Progenitor cell of endocrine pancreas (in vitro differentiated cells): Measurements from ENCODE around the gene DNASE2. TPM values are rescaled to one million over a fixed set of nuclear protein-coding genes. Genes with fewer than 3 reads are reported as not detected.

Experiments
- DNase-seq: peaks from one replicate; pipeline ENCODE4 v3.0.0; 2021; ENCODE audit warnings: low spot score; ENCODE audit not compliant: unreplicated experiment
- H3K27ac Mint-ChIP-seq: 2 replicates; pipeline ENCODE4 v1.8.0; 2021; ENCODE audit warnings: mild to moderate bottlenecking, moderate library complexity, mixed read lengths
- H3K27me3 Mint-ChIP-seq: 2 replicates; pipeline ENCODE4 v1.8.0; 2021; ENCODE audit warnings: mixed read lengths
- H3K36me3 Mint-ChIP-seq: 2 replicates; pipeline ENCODE4 v1.8.0; 2022; ENCODE audit warnings: mixed read lengths; ENCODE audit not compliant: insufficient read depth
- H3K4me1 Mint-ChIP-seq: 2 replicates; pipeline ENCODE4 v1.8.0; 2021; ENCODE audit warnings: low read depth, mixed read lengths
- H3K4me3 Mint-ChIP-seq: 2 replicates; pipeline ENCODE4 v1.8.0; 2021; ENCODE audit warnings: low read depth, mild to moderate bottlenecking, moderate library complexity, mixed read lengths
- H3K9me3 Mint-ChIP-seq: 2 replicates; pipeline ENCODE4 v1.8.0; 2021; ENCODE audit warnings: low read depth, mixed read lengths
- total RNA-seq: library from RNA; stranded (reverse); gene quantifications from 2 replicates; pipeline ENCODE4 v1.2.1, GENCODE V29; 2021
- TF ChIP-seq, protein P1 (sequence below): fragments of 200-600 bp; sonication (generic); IDR thresholded peaks from one replicate; pipeline ENCODE4 v1.5.0; 2021; ENCODE audit warnings: antibody characterized with exemption, mild to moderate bottlenecking; ENCODE audit not compliant: unreplicated experiment

Gene DNASE2
- total RNA-seq, 1 donor from 2014 or later, result 26.0 TPM

DNA sequence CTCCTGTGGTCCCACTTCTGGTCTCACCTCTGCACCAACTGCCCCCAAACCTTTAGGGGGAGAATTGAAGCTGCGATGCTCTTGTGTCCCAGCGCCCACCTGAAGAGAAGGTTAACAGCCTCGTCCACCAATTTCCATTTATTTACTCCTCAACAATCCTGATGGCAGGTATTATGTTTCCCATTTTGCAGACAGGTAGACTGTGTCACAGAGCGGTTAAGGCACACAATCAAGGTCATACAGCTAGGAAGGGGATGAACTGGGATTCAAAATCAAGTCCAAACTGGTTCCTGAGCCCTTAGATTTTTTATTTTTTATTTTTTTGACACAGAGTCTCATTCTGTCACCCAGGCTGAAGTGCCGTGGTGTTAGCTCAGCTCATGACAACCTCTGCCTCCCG, 6.2 kb downstream of the DNASE2 start:
- Mint-ChIP-seq H3K4me1 (no peaks in the 10 kb centered on the region), H3K4me3 (no peak overlapping the region), H3K27me3 (no peaks in the 10 kb centered on the region), H3K9me3 (peaks cover 8% of the 10 kb centered on the region), H3K27ac (no peak overlapping the region), H3K36me3 (peaks cover 25% of the 10 kb centered on the region)
- DNase-seq, result no peak
- TF ChIP-seq, protein P1, sequence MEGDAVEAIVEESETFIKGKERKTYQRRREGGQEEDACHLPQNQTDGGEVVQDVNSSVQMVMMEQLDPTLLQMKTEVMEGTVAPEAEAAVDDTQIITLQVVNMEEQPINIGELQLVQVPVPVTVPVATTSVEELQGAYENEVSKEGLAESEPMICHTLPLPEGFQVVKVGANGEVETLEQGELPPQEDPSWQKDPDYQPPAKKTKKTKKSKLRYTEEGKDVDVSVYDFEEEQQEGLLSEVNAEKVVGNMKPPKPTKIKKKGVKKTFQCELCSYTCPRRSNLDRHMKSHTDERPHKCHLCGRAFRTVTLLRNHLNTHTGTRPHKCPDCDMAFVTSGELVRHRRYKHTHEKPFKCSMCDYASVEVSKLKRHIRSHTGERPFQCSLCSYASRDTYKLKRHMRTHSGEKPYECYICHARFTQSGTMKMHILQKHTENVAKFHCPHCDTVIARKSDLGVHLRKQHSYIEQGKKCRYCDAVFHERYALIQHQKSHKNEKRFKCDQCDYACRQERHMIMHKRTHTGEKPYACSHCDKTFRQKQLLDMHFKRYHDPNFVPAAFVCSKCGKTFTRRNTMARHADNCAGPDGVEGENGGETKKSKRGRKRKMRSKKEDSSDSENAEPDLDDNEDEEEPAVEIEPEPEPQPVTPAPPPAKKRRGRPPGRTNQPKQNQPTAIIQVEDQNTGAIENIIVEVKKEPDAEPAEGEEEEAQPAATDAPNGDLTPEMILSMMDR, result no peak

DNA sequence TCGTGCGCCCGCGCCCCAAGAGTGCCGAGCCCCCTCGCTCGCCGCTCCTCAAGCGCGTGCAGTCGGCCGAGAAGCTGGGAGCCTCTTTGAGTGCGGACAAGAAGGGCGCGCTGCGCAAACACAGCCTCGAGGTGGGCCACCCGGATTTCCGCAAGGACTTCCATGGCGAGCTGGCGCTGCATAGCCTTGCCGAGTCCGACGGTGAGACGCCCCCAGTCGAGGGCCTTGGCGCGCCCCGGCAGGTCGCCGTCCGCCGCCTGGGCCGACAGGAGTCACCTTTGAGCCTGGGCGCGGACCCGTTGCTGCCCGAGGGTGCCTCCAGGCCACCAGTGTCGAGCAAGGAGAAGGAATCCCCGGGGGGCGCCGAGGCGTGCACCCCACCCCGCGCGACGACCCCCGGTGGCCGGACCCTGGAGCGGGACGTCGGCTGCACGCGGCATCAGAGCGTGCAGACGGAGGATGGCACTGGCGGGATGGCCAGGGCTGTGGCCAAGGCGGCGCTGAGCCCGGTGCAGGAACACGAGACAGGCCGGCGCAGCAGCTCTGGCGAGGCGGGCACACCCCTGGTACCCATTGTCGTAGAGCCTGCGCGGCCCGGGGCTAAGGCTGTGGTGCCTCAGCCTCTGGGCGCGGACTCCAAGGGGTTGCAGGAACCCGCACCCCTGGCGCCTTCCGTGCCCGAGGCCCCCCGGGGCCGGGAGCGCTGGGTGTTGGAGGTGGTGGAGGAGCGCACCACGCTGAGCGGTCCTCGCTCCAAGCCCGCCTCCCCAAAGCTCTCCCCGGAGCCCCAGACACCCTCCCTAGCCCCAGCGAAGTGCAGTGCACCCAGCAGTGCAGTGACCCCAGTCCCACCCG, 7.1 kb downstream of the DNASE2 start:
- Mint-ChIP-seq H3K4me3 (no peak overlapping the region), H3K9me3 (peaks cover 8% of the 10 kb centered on the region), H3K4me1 (no peaks in the 10 kb centered on the region), H3K27me3 (peaks cover under 1% of the 10 kb centered on the region), H3K27ac (no peak overlapping the region), H3K36me3 (peaks cover 25% of the 10 kb centered on the region)
- no peak for DNase-seq
- TF ChIP-seq, protein P1, result no peak

DNA sequence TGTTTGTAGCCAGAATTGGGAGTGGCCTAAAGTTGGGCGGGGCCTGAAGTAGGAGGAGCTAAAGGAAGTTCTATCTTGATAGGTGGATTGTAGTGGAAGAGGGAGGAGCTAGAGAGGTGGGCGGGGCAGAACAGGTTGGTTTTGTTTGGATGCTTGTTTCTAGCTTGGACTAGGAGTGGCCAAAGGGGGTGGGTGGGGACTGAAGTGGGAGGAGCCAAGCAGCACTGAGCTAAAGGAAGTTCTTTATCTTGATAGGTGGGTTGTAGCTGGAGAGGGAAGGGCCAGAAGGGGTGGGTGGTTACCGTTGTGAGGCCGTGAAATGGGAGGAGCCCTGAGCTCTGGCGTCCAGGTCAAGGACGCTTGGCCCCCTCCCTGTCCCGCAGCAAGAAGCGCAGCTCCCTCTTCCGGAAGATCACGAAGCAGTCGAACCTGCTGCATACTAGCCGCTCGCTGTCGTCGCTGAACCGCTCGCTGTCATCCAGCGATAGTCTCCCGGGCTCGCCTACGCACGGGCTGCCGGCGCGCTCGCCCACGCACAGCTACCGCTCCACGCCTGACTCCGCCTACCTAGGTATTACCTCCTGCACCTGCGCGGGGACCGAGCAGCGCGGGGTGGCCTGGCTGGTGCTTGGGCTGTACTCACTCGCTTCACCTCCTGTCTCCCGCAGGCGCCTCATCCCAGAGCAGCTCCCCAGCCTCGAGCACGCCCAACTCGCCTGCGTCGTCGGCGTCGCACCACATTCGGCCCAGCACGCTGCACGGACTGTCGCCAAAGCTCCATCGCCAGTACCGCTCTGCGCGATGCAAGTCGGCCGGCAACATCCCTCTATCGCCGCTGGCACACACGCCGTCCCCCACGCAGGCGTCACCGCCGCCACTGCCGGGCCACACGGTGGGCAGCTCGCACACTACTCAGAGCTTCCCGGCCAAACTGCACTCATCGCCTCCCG, 8.0 kb downstream of the DNASE2 start:
- H3K27me3 Mint-ChIP-seq, result peaks cover 3% of the 10 kb centered on the region
- TF ChIP-seq, protein P1, result no peak
- no peak for DNase-seq
- H3K27ac Mint-ChIP-seq, result no peak overlapping the region
- H3K4me1 Mint-ChIP-seq, result no peaks in the 10 kb centered on the region
- H3K9me3 Mint-ChIP-seq, result peaks cover 8% of the 10 kb centered on the region
- H3K4me3 Mint-ChIP-seq, result no peak overlapping the region
- H3K36me3 Mint-ChIP-seq, result peaks cover 22% of the 10 kb centered on the region

DNA sequence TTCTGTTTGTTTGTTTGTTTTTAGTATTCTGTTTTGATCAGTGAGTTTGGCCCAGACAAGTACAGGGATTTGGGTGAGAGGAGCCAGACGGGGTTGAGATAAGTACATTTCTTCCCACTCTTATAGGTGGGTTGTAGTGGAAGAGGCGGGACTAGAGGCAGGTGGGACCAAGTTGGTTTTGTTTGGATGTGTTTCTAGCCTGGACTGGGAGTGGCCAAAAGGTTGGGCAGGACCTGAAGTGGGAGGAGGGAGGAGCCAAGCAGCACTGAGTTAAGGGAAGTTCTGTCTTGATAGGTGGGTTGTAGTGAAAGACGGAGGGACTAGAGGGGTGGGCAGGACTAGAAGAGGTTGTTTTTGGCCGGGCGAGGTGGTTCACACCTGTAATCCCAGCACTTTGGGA, 9.0 kb downstream of the DNASE2 start:
- TF ChIP-seq, protein P1, result no peak
- no peak for DNase-seq
- H3K27ac Mint-ChIP-seq, result no peak overlapping the region
- no peak overlapping the region for H3K4me3 Mint-ChIP-seq
- peaks cover 3% of the 10 kb centered on the region for H3K27me3 Mint-ChIP-seq
- H3K9me3 Mint-ChIP-seq, result peaks cover 8% of the 10 kb centered on the region
- H3K4me1 Mint-ChIP-seq, result peaks cover under 1% of the 10 kb centered on the region
- H3K36me3 Mint-ChIP-seq, result peaks cover 22% of the 10 kb centered on the region

DNA sequence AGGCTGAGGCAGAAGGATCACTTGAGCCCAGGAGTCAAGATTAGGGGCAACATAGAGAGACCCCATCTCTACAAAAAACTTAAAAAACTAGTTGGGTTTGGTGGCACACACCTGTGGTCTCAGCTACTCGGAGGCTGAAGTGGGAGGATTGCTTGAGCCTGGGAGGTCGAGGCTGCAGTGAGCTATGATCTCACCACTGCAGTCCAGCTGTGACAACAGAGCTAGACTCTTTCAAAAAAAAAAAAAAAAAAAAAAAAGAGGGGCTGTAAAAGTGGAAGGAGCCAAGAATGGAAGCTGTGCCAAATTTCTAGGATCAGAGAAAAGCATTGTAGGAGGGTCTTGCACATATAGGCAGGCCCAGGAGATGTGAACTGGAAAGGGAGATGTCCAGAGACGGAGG, 9.6 kb downstream of the DNASE2 start:
- H3K36me3 Mint-ChIP-seq, result peaks cover 22% of the 10 kb centered on the region
- H3K4me1 Mint-ChIP-seq, result peaks cover 2% of the 10 kb centered on the region
- DNase-seq, result no peak
- peaks cover 8% of the 10 kb centered on the region for H3K9me3 Mint-ChIP-seq
- TF ChIP-seq, protein P1, result no peak
- H3K27ac Mint-ChIP-seq, result peak overlapping the region; percentile 47
- H3K27me3 Mint-ChIP-seq, result peaks cover 3% of the 10 kb centered on the region
- H3K4me3 Mint-ChIP-seq, result no peak overlapping the region
